Glutamatergic neuron (in vitro differentiated cells): ENCODE measurements around the gene PRKCE. TPM values are rescaled to one million over a fixed set of nuclear protein-coding genes. Genes with fewer than 3 reads are reported as not detected.

Experiments used
- DNase-seq: peaks from one replicate; pipeline ENCODE4 v3.0.0; 2022
- H3K27ac Mint-ChIP-seq: one replicate; pipeline ENCODE4 v1.8.0; 2020; ENCODE audit warnings: mild to moderate bottlenecking, mixed read lengths, inconsistent platforms; ENCODE audit not compliant: unreplicated experiment
- H3K27me3 Mint-ChIP-seq: one replicate; pipeline ENCODE4 v1.8.0; 2020; ENCODE audit warnings: mild to moderate bottlenecking, moderate library complexity, mixed read lengths, inconsistent platforms; ENCODE audit not compliant: unreplicated experiment
- H3K36me3 Mint-ChIP-seq: one replicate; pipeline ENCODE4 v1.8.0; 2020; ENCODE audit warnings: mild to moderate bottlenecking, mixed read lengths, inconsistent platforms; ENCODE audit not compliant: unreplicated experiment
- H3K4me1 Mint-ChIP-seq: one replicate; pipeline ENCODE4 v1.8.0; 2020; ENCODE audit warnings: mild to moderate bottlenecking, low read depth, mixed read lengths, inconsistent platforms; ENCODE audit not compliant: unreplicated experiment
- H3K4me3 Mint-ChIP-seq: one replicate; pipeline ENCODE4 v1.8.0; 2020; ENCODE audit warnings: mild to moderate bottlenecking, mixed read lengths, inconsistent platforms; ENCODE audit not compliant: unreplicated experiment
- H3K9me3 Mint-ChIP-seq: one replicate; pipeline ENCODE4 v1.8.0; 2020; ENCODE audit warnings: mild to moderate bottlenecking, moderate library complexity, mixed read lengths, inconsistent platforms; ENCODE audit not compliant: unreplicated experiment
- total RNA-seq: library from RNA; stranded (reverse); fragmentation: NEBNext Ultra II Directional; extraction: Animal tissue kit (Norgen Biotek cat#: 25700); gene quantifications from one replicate; pipeline ENCODE4 v1.2.1, GENCODE V29; 2021; ENCODE audit not compliant: unreplicated experiment
- TF ChIP-seq, protein P1 (sequence below): fragments of 200-600 bp; sonication (generic); IDR thresholded peaks from one replicate; pipeline ENCODE4 v1.5.0; 2021; ENCODE audit not compliant: partially characterized antibody, unreplicated experiment

Gene PRKCE
- total RNA-seq, 1 donor from 2014 or later = 74.8 TPM

DNA sequence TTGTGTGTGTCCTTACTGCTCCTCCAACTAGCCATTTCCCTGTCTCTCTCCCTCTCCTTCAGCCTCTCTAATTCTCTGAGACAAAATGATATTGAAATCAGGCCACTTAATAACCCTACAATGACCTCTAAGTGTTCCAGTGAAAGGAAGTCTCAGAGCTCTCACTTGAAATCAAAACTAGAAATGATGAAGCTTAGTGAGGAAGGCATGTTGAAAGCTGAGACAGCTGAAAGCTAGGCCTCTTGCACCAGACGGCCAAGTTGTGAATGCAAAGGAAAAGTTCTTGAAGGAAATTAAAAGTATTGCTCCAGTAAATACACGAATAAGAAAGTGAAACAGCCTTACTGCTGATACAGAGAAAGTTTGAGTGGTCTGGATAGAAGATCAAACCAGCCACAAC, 72.9 kb downstream of the PRKCE start:
- peaks cover 26% of the 10 kb centered on the region for H3K4me1 Mint-ChIP-seq
- H3K9me3 Mint-ChIP-seq = peaks cover 2% of the 10 kb centered on the region
- peaks cover 8% of the 10 kb centered on the region for H3K27me3 Mint-ChIP-seq

DNA sequence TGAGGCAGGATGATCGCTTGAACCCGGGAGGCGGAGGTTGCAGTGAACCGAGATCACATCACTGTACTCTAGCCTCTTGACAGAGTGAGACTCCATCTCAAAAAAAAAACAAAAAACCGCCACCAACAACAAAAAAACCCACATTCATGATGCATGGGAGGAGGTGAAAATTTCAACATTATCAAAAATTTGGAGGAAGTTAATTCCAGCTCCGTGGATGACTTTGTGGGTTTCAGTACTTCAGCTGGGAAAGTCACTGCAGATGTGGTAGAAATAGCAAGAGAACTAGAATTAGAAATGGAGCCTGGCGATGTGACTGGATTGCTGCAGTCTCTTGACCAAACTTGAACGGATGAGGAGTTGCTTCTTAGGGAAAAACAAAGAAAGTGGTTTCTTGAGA, 74.3 kb downstream of the PRKCE start:
- Mint-ChIP-seq H3K4me3 (no peak overlapping the region), H3K9me3 (peaks cover 5% of the 10 kb centered on the region), H3K36me3 (peaks cover 4% of the 10 kb centered on the region), H3K4me1 (peaks cover 26% of the 10 kb centered on the region), H3K27ac (no peak overlapping the region), H3K27me3 (peaks cover 4% of the 10 kb centered on the region)
- TF ChIP-seq, protein P1, sequence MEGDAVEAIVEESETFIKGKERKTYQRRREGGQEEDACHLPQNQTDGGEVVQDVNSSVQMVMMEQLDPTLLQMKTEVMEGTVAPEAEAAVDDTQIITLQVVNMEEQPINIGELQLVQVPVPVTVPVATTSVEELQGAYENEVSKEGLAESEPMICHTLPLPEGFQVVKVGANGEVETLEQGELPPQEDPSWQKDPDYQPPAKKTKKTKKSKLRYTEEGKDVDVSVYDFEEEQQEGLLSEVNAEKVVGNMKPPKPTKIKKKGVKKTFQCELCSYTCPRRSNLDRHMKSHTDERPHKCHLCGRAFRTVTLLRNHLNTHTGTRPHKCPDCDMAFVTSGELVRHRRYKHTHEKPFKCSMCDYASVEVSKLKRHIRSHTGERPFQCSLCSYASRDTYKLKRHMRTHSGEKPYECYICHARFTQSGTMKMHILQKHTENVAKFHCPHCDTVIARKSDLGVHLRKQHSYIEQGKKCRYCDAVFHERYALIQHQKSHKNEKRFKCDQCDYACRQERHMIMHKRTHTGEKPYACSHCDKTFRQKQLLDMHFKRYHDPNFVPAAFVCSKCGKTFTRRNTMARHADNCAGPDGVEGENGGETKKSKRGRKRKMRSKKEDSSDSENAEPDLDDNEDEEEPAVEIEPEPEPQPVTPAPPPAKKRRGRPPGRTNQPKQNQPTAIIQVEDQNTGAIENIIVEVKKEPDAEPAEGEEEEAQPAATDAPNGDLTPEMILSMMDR = no peak
- no peak for DNase-seq

More for the DNA sequence above, 72.9 kb downstream of the PRKCE start:
- Mint-ChIP-seq H3K27ac (no peak overlapping the region), H3K36me3 (peaks cover 4% of the 10 kb centered on the region), H3K4me3 (no peak overlapping the region)
- DNase-seq = no peak
- TF ChIP-seq, protein P1 = no peak

DNA sequence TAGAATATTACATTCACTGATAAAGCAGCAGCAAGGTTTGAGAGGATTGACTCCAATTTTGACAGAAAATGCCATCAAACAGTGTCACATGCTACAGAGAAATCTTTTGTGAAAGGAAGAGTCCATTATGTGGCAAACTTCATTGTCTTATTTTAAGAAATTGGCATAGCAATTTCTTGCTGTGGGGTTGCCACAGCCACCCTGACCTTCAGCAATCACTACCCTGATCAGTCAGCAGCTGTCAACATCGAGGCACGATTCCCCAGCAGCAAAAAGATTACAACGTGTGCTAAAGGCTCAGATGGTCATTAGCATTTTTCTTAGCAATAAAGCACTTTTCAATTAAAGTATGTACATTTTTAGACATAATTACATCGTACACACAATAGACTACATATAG, 74.7 kb downstream of the PRKCE start:
- TF ChIP-seq, protein P1 = no peak
- peaks cover 4% of the 10 kb centered on the region for H3K36me3 Mint-ChIP-seq
- peaks cover 4% of the 10 kb centered on the region for H3K27me3 Mint-ChIP-seq
- peaks cover 5% of the 10 kb centered on the region for H3K9me3 Mint-ChIP-seq
- DNase-seq = no peak
- no peak overlapping the region for H3K4me3 Mint-ChIP-seq
- no peak overlapping the region for H3K27ac Mint-ChIP-seq
- peaks cover 26% of the 10 kb centered on the region for H3K4me1 Mint-ChIP-seq

DNA sequence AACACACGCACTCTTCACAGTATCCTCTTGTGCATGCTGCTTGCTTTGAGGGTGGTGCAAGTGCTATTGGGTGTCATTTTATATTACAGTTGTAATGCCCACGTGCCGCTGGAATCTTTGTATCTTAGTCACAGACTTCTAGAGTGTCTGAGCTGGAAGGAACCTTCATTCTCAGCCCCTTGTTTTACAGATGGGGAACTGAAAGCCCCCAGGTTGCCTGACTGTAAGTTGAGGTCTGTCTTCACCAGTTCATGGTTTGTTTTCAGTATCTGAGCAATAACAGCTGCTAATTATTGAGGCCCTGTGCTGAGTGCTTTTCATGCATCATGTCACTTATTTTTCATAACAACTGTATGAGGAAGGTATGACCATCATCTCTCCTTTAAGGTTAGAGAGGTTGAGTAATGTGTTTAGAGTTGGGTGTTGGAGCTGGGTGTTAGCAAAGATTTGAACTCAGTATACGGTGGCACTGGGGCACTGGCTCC, 77.0 kb downstream of the PRKCE start:
- Mint-ChIP-seq H3K27me3 (peaks cover 4% of the 10 kb centered on the region), H3K9me3 (peaks cover 4% of the 10 kb centered on the region)

DNA sequence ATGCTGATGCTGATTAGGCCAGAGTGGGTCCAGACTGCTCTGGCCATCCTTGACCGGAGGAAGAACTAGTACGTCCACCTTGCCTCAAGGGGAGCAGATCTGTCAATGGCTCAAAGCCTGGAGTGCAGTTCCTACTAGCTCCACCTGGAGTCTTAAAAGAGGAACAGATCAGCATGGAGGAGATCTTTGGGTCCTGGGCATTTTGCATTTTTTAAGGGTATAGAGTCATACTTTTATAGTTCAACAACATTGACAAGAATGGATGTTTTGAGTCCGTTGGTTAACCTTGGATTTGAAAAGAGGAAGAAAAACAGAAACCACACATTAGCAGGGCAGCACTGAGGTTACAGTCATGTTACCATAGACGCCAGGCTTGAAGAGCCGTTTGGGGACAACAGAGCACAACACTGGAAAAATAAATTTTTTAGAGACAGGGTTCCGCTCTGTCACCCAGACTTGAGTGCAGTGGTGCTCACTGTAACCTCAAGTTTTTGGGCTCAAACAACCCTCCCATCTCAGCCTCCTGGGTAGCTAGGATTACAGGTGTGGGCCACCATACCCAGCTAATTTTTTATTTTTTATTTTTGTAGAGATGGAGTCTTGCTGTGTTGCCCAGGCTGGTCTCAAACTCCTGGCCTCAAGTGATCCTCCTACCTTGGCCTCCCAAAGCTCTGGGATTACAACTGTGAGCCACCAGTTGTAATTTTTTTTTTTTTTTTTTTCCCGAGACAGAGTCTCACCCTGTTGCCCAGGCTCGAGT, 78.5 kb downstream of the PRKCE start:
- H3K27ac Mint-ChIP-seq = no peak overlapping the region
- no peak for DNase-seq
- no peaks in the 10 kb centered on the region for H3K36me3 Mint-ChIP-seq

More for the DNA sequence above, 77.0 kb downstream of the PRKCE start:
- DNase-seq = no peak
- H3K4me3 Mint-ChIP-seq = no peak overlapping the region
- peaks cover 4% of the 10 kb centered on the region for H3K36me3 Mint-ChIP-seq
- TF ChIP-seq, protein P1 = no peak
- H3K27ac Mint-ChIP-seq = no peak overlapping the region
- H3K4me1 Mint-ChIP-seq = peaks cover 21% of the 10 kb centered on the region

More for the DNA sequence above, 78.5 kb downstream of the PRKCE start:
- H3K27me3 Mint-ChIP-seq = peaks cover 2% of the 10 kb centered on the region
- peaks cover 5% of the 10 kb centered on the region for H3K9me3 Mint-ChIP-seq
- H3K4me3 Mint-ChIP-seq = no peak overlapping the region
- peaks cover 16% of the 10 kb centered on the region for H3K4me1 Mint-ChIP-seq
- TF ChIP-seq, protein P1 = peak; percentile 44
